Measurements from ENCODE around the gene ARHGAP31. TPM values are rescaled to one million over a fixed set of nuclear protein-coding genes. Genes with fewer than 3 reads are reported as not detected.

The ARHGAP31 gene
- total and polyA plus RNA-seq, 2 of the 8 experiments (the other 6 are each of a cell fraction or from before 2014, with no cell fraction given), result 1.1 to 7.6 TPM

DNA sequence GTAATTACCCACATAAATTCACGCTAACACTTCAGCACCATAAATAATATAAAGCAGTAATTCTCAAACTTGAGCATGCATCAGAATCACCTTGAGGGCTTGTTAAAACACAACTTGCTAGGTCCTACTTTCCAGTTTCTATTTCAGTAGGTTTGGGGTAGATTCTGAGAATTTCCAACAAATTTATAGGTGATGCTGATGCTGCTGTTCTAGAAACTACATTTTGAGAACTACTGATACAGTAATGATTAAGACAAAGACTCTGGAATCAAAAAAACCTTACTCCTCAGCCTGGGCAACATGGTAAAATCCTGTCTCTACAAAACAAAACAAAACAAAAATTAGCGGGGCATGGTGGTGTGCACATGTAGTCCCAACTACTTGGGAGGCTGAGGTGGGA is 150.4 kb downstream of the ARHGAP31 start:
- Histone ChIP-seq H3K27me3 (replicated peaks in 1 of 4; ENCODE audit: control insufficient read depth in 3 of 4, extremely low read depth in 1 of 4, insufficient read depth in 3 of 4, low read length in 3 of 4) (no peaks in the 10 kb centered on the region), H2BK120ac (replicated peaks; ENCODE audit: low read depth, low read length) (no peak overlapping the region), H2BK15ac (ENCODE audit: low read length) (no peak overlapping the region), H4K8ac (ENCODE audit: extremely low read depth, insufficient read depth, low read length) (no peak overlapping the region), H3K9me3 (ENCODE audit: insufficient read depth in 2 of 2, low read depth in 1 of 2, low read length in 1 of 2) (no peaks in the 10 kb centered on the region), H2BK12ac (ENCODE audit: low read depth, low read length) (no peak overlapping the region), H3K14ac (ENCODE audit: insufficient read length) (no peak overlapping the region), H3K79me1 (ENCODE audit: low read depth, low read length) (no peaks in the 10 kb centered on the region), H3K18ac (ENCODE audit: extremely low read depth, low read length) (no peak overlapping the region), H3K36me3 (ENCODE audit: control insufficient read depth in 2 of 4, insufficient read depth in 4 of 4, low read length in 3 of 4) (peaks cover 4 to 31% (median 17%) of the 10 kb centered on the region in 4 experiments; a peak in 6 of 8 replicates), H3K4me2 (ENCODE audit: insufficient read depth in 1 of 2, low read depth in 2 of 2, low read length in 2 of 2) (no peak overlapping the region), H3K27ac (ENCODE audit: low read depth, low read length) (no peak overlapping the region), H4K91ac (replicated peaks; ENCODE audit: insufficient read length, low read length) (no peak overlapping the region), H3K79me2 (ENCODE audit: control insufficient read depth in 1 of 2, insufficient read depth in 2 of 2, low read length in 2 of 2) (no peaks in the 10 kb centered on the region), H3K56ac (replicated peaks; ENCODE audit: insufficient read length, low read depth, low read length) (no peak overlapping the region), H2BK20ac (ENCODE audit: low read length) (no peak overlapping the region), H2AFZ (ENCODE audit: low read length) (no peak overlapping the region), H3K4ac (replicated peaks; ENCODE audit: insufficient read length, low read depth, low read length) (no peak overlapping the region), H3K23me2 (ENCODE audit: low read depth, low read length) (no peaks in the 10 kb centered on the region), H2AK5ac (ENCODE audit: low read depth, low read length) (no peak overlapping the region), H2BK5ac (ENCODE audit: low read depth, low read length) (no peak overlapping the region), H3K23ac (ENCODE audit: insufficient read length) (no peak overlapping the region), H3K4me3 (ENCODE audit: extremely low read depth in 1 of 4, insufficient read depth in 2 of 4, low read depth in 3 of 4, low read length in 4 of 4) (no peak overlapping the region), H4K5ac (ENCODE audit: insufficient read length, low read depth, low read length) (no peak overlapping the region), H3K4me1 (replicated peaks in 1 of 4; ENCODE audit: control insufficient read depth in 3 of 4, insufficient read depth in 4 of 4, low read length in 3 of 4) (no peaks in the 10 kb centered on the region), H4K20me1 (replicated peaks in 1 of 2; ENCODE audit: control insufficient read depth in 1 of 2, insufficient read depth in 2 of 2, low read length in 2 of 2) (no peaks in the 10 kb centered on the region), H3K9ac (replicated peaks in 1 of 4; ENCODE audit: extremely low read depth in 1 of 4, low read depth in 3 of 4, low read length in 3 of 4) (no peak overlapping the region)
- CTCF ChIA-PET (ENCODE audit: partially characterized antibody), result no interaction called here
- no peak for DNase-seq (ENCODE audit: low read depth in 1 of 2, low spot score in 2 of 2)
- TF ChIP-seq SIN3A (conservative IDR thresholded peaks at IDR 0.05 in 1 of 2, IDR thresholded peaks at IDR 0.05 in 1 of 2; ENCODE audit: low read depth in 1 of 2, low read length in 2 of 2), result no peak
- TF ChIP-seq CHD1 (IDR thresholded peaks at IDR 0.05; ENCODE audit: low read depth, low read length), result no peak
- TF ChIP-seq KDM4A (IDR thresholded peaks at IDR 0.05; ENCODE audit: low read depth, low read length, severe bottlenecking), result no peak
- TF ChIP-seq BCL11A (IDR thresholded peaks at IDR 0.05; ENCODE audit: low read depth in 2 of 2, low read length in 2 of 2), result no peak
- no peak for TF ChIP-seq NANOG (IDR thresholded peaks at IDR 0.05; ENCODE audit: insufficient read depth, low read depth, low read length, poor library complexity, severe bottlenecking)
- TF ChIP-seq YY1 (IDR thresholded peaks at IDR 0.05; ENCODE audit: low read depth, low read length), result no peak
- no peak for TF ChIP-seq RAD21 (IDR thresholded peaks at IDR 0.05 in 1 of 2, conservative IDR thresholded peaks at IDR 0.05 in 1 of 2; ENCODE audit: low read depth in 2 of 2, low read length in 2 of 2)
- POLR2A ChIA-PET (ENCODE audit: partially characterized antibody), result no interaction called here
- 92% methylated on average over 2 of the region's 2 CpGs; no CpG with 5 or more reads in 1 of the 2 experiments for whole genome bisulfite sequencing, 2 experiments (ENCODE audit: extremely low coverage in 1 of 2, insufficient coverage in 1 of 2, insufficient read length in 1 of 2, insufficient replicate concordance in 2 of 2, low coverage in 1 of 2, low lambda C conversion rate in 2 of 2, missing lambda C conversion rate in 1 of 2)
- FAIRE-seq, result no peak

Measured in H1 (cell line).